ENCODE measurements around the gene GCAT.
"Not testable (repeated sequence)": the region's sequence is repeated elsewhere in the genome, so short reads cannot be mapped to it uniquely, and the experiment has no call there.

GCAT gene

GRCh38 chr22:37782340-37783168 lies 25.2 kb upstream of the GCAT start:
- no peak for DNase-seq

- no peak for DNase-seq
Observed at GRCh38 chr22:37784829-37785495, 22.8 kb upstream of the GCAT start.

- DNase-seq = no peak
Observed at GRCh38 chr22:37790234-37790633, 17.5 kb upstream of the GCAT start.

GRCh38 chr22:37792494-37792893 lies 15.2 kb upstream of the GCAT start:
- no peak for DNase-seq

GRCh38 chr22:37794376-37794775 lies 13.4 kb upstream of the GCAT start:
- no peak for DNase-seq

- DNase-seq = no peak
Observed at GRCh38 chr22:37796079-37796478, 11.7 kb upstream of the GCAT start.

GRCh38 chr22:37797259-37797658 lies 10.5 kb upstream of the GCAT start:
- not testable (repeated sequence) for DNase-seq

GRCh38 chr22:37797874-37798500 lies 9.7 kb upstream of the GCAT start:
- DNase-seq = no peak

- DNase-seq = not testable (repeated sequence)
Observed at GRCh38 chr22:37799979-37800378, 7.8 kb upstream of the GCAT start.

- no peak for DNase-seq
Observed at GRCh38 chr22:37801946-37802309, 5.8 kb upstream of the GCAT start.

- no peak for DNase-seq
Observed at GRCh38 chr22:37802310-37803194, 5.2 kb upstream of the GCAT start.

- DNase-seq = no peak
Observed at GRCh38 chr22:37803195-37803638, 4.5 kb upstream of the GCAT start.

GRCh38 chr22:37803639-37804351 lies 3.9 kb upstream of the GCAT start:
- no peak for DNase-seq

- DNase-seq = no peak
Observed at GRCh38 chr22:37804352-37804880, 3.3 kb upstream of the GCAT start.

GRCh38 chr22:37804881-37805809 lies 2.6 kb upstream of the GCAT start:
- peak; percentile 37 for DNase-seq

GRCh38 chr22:37805810-37806277 lies 1.9 kb upstream of the GCAT start:
- DNase-seq = no peak

GRCh38 chr22:37806409-37807333 lies 1.1 kb upstream of the GCAT start:
- DNase-seq = no peak

GRCh38 chr22:37808294-37808657 lies 542 bp downstream of the GCAT start:
- no peak for DNase-seq

- no peak for DNase-seq
Observed at GRCh38 chr22:37809672-37810333, 2.1 kb downstream of the GCAT start.

Data from effector CD8-positive, alpha-beta T cell (primary cell).